Esophagus squamous epithelium (tissue), 4 donors: ENCODE results near the gene CHRNG.

Experiments
- CTCF ChIP-seq, 6 experiments: fragments of 450-650 bp in 4 of 6; fragments of 200-600 bp in 2 of 6; sonication (generic) in 2 of 6; IDR thresholded peaks; one replicate each; pipeline ENCODE4 v1.5.1; 2016 to 2019; ENCODE audit warnings: antibody characterized with exemption in 6 of 6, mild to moderate bottlenecking in 4 of 6, moderate library complexity in 4 of 6
- POLR2A ChIP-seq, 4 donors: fragments of 450-650 bp; IDR thresholded peaks; one replicate each; pipeline ENCODE4 v1.6.1; 2017; ENCODE audit warnings: antibody characterized with exemption in 4 of 4, mild to moderate bottlenecking in 4 of 4, moderate library complexity in 3 of 4

- TF ChIP-seq CTCF (IDR thresholded peaks at IDR 0.05) (no peak), POLR2A (IDR thresholded peaks at IDR 0.05) (no peak)
Observed at GRCh38 chr2:232513353-232513752, 26.1 kb upstream of the CHRNG start.
